Measurements from ENCODE around the gene DYNC1H1.

DYNC1H1 gene

GRCh38 chr14:101991352-101991751 lies 27.0 kb downstream of the DYNC1H1 start:
- DNase-seq (ENCODE audit: low read depth in 2 of 3, low spot score in 1 of 3) = no peak

GRCh38 chr14:101992708-101993107 lies 28.3 kb downstream of the DYNC1H1 start:
- no peak for DNase-seq (ENCODE audit: low read depth in 2 of 3, low spot score in 1 of 3)

GRCh38 chr14:101997429-101998336 lies 33.3 kb downstream of the DYNC1H1 start:
- DNase-seq (ENCODE audit: low read depth in 2 of 3, low spot score in 1 of 3) = no peak

DNA sequence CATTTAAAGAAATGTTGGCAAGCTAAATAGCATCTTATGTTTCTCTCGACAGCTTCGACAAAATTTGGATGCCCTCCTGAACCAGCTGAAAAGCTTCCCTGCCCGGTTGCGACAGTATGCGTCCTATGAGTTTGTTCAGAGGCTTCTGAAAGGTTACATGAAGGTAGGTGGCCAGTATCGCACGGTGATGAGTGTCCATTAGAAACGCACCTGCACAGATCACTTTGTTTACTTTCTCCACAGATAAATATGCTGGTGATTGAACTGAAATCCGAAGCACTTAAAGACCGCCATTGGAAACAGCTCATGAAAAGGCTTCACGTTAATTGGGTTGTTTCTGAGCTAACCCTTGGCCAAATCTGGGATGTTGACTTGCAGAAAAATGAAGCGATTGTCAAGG lies 36.5 kb downstream of the DYNC1H1 start:
- no peak for DNase-seq (ENCODE audit: low read depth in 2 of 3, low spot score in 1 of 3)

- DNase-seq (ENCODE audit: low read depth in 2 of 3, low spot score in 1 of 3) = no peak
Measured at GRCh38 chr14:102005336-102005735, 41.0 kb downstream of the DYNC1H1 start.

DNA sequence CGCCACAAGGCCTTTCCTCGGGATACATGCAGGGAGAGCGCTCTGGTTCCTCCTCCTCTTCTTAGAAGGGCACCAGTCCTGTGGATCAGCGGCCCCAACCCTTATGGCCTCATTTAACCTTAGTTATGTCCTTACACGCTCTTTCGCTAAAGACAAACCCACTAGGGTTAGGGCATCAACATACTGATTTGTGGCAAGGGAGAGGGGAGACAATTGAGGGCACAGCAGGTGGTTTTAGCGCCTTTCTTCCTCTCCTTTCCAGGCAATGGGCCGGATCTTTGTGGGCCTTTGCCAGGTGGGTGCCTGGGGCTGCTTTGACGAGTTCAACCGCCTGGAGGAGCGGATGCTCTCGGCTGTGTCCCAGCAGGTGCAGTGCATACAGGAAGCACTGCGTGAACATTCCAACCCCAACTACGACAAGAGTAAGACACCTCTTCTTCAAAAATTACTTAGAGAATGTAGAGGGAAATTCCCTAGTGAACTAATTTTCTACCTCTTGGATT lies 43.6 kb downstream of the DYNC1H1 start:
- DNase-seq (ENCODE audit: low read depth in 2 of 3, low spot score in 1 of 3) = no peak

DNA sequence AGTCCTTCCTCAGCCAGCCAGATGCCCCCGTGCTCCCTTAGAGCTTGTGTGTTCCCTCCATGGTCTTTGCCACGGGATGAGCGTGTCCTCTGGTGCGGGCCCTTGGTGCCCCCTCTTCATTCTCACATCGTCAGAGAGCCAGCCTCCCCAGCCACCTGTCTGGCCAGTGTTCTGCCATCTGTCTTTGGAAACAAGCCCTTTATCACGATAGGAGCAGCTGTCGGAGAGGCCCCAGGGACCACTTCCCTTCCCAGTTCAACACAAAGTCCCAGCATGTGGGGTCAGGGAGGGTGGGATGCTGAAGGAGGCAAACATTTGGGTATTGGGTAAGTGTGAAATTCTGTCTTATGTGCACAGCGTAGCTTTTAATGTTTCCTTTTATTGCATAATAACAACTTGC lies 44.5 kb downstream of the DYNC1H1 start:
- DNase-seq (ENCODE audit: low read depth in 2 of 3, low spot score in 1 of 3) = no peak

DNA sequence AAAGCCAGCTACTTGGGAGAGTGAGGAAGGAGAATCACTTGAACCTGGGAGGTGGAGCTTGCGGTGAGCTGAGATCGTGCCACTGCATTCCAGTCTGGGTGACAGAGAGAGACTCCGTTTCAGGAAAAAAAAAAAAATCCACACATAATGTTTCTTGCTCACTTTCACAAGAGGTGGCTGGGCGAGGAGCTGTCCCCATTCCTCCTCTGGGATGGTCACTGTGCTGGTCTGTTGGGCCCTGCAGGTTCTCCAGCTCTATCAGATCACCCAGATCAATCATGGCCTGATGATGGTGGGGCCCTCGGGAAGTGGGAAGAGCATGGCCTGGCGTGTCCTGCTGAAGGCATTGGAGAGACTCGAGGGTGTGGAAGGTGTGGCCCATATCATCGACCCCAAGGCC lies 47.3 kb downstream of the DYNC1H1 start:
- no peak for DNase-seq (ENCODE audit: low read depth in 2 of 3, low spot score in 1 of 3)

DNA sequence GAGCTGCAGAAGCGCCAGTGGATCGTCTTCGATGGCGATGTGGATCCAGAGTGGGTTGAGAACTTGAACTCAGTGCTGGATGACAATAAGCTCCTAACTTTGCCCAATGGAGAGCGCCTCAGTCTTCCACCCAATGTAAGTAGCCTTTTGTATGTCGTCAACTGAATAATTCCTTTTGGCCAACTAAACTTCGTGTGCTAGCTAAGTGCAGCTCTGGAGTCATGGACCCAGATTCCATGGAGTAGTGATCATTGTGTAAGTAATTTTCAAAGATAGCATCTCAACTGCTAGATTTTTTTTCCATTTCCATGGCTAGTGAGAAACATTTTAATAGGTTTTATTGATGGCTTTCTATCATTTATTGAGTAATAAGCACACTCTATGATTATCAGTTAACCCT lies 48.0 kb downstream of the DYNC1H1 start:
- DNase-seq (ENCODE audit: low read depth in 2 of 3, low spot score in 1 of 3) = no peak

GRCh38 chr14:102013669-102014200 lies 49.4 kb downstream of the DYNC1H1 start:
- DNase-seq (ENCODE audit: low read depth in 2 of 3, low spot score in 1 of 3) = no peak

DNA sequence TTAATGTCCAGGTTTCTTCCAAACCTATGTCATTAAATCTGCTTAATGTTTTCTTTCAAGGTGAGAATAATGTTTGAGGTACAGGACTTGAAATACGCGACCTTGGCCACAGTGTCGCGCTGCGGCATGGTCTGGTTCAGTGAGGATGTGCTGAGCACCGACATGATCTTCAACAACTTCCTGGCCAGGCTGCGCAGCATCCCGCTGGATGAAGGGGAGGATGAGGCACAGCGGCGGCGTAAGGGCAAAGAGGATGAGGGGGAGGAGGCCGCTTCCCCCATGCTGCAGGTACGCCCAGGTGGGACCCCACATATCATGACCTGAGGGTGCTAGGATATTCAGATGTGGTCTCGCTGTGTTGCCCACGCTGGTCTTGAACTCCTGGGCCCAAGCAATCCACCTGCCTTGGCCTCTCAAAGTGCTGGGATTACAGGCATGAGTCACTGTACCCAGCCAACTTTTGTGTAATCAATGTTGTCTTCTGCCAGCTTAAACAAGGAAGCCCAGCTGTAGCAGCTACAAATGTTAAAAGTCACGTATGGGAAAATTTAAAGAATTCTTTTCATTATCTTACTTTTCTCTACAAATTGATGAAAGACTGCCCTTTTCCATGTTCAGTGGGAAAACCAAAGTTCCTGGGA lies 50.8 kb downstream of the DYNC1H1 start:
- no peak for DNase-seq (ENCODE audit: low read depth in 2 of 3, low spot score in 1 of 3)

- no peak for DNase-seq (ENCODE audit: low read depth in 2 of 3, low spot score in 1 of 3)
Measured at GRCh38 chr14:102015771-102016170, 51.4 kb downstream of the DYNC1H1 start.

GRCh38 chr14:102016420-102017090 lies 52.2 kb downstream of the DYNC1H1 start:
- DNase-seq (ENCODE audit: low read depth in 2 of 3, low spot score in 1 of 3) = no peak

DNA sequence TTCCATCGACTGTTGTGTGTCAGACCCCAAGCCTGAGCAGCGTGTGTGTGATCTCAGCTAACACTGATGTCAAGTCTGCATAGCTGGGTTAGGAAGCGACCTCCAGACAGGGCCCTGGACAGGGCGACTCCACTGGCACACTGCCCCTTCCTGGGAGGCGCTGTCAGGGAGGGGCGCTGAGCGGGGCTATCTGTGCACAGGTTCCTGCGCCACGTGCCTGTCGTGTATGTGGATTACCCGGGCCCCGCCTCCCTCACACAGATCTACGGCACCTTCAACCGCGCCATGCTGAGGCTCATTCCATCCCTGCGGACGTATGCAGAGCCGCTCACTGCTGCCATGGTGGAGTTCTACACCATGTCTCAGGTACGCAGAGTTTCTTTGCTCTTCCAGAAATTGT lies 53.9 kb downstream of the DYNC1H1 start:
- DNase-seq (ENCODE audit: low read depth in 2 of 3, low spot score in 1 of 3) = no peak

DNA sequence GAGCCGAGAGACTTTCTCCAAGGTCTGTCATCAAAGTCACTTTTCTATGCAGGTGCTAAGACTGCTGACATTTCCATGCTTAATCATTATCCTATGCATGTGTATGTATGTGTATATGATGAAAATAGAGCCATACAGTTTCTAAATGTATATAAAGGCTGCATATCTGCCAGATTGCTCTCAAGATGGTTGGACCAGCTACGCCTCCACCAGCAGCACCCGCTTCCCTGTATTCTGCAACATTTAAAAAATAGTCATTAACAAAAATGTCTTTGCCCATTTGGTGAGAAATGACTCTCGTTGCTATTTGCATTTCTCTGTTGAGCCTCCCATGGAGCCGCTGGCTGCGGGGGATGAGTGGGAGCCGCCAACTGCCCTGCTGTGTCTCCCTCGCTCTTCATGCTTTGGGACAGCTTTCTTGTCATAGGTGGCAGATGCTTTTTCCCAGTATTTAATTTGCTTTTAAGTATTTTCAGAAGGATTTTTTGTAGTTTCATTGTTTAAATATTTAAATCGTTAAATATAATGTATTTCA lies 54.7 kb downstream of the DYNC1H1 start:
- no peak for DNase-seq (ENCODE audit: low read depth in 2 of 3, low spot score in 1 of 3)

DNA sequence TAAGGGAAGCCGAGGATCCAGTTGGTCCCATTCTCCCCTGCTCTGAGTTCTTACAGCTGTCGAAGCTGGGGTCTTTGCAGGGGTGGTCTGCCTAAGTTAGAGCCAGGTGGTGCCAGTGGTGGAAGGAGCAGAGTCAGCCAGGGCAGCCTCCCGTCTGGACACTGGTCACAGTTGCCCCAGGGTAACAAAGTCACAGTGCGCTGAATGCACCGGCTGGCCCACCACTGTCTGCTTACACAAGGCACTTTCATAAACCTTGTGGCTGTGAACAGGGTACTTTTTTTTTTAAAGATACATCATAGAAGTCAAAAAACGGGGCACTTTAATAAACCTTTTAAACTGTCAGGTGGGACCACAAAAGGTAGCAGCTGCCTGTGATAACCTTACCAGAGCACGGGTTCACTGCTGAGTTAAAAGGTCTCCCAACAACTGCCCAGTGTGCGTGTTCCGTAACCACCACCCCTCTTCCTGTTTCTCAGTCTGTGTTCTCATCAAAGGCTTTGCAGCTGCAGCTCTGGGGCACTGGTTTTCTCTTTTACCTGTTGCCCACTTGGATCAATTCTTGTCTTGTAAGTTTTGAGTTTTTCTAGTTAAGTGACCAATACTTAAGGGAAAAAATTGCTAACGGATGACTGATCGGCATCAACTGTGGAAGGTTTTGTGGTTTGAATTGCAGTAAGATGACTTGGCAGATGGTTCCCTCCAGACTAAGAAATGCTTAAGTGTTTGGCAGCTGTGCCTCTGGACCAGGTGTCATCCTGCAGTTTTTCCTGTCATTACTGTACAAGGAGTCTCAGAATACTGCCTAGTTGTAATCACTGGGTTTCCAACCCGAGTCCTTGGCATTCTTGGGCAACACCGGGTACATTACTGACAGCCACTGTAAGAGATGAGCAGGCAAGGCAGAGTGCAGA lies 55.9 kb downstream of the DYNC1H1 start:
- DNase-seq (ENCODE audit: low read depth in 2 of 3, low spot score in 1 of 3) = peak; percentile 29 to 65 (median 40)

DNA sequence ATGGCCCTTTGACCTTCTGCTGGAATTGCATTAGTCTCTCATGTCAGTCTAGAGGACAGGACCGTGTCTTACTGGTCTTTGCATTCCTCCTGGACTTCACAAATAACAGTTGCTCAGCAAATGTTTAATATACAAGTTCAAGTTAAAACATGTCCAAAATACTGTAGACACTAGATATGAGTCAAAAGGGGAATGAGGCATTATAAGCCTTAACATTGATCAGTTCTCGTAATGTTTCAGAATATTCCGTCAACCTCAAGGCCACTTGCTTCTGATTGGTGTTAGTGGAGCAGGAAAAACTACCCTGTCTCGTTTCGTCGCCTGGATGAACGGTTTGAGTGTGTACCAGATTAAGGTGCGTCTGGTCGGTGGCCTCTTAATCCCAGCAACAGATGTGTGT lies 62.6 kb downstream of the DYNC1H1 start:
- no peak for DNase-seq (ENCODE audit: low read depth in 2 of 3, low spot score in 1 of 3)

DNA sequence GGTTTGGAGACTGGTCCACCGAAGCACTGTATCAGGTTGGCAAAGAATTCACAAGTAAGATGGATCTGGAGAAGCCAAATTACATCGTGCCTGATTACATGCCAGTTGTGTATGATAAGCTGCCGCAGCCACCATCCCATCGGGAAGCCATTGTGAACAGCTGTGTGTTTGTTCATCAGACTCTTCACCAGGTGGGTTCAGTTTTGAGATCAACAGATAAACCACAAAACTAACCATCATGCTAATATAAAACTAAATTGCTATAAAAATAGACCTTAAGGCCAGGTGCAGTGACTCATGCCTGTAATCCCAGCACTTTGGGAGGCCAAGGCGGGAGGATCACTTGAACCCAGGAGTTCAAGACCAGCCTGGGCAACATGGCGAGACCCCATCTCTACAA lies 63.6 kb downstream of the DYNC1H1 start:
- no peak for DNase-seq (ENCODE audit: low read depth in 2 of 3, low spot score in 1 of 3)

- no peak for DNase-seq (ENCODE audit: low read depth in 2 of 3, low spot score in 1 of 3)
Measured at GRCh38 chr14:102028733-102029132, 64.4 kb downstream of the DYNC1H1 start.

DNA sequence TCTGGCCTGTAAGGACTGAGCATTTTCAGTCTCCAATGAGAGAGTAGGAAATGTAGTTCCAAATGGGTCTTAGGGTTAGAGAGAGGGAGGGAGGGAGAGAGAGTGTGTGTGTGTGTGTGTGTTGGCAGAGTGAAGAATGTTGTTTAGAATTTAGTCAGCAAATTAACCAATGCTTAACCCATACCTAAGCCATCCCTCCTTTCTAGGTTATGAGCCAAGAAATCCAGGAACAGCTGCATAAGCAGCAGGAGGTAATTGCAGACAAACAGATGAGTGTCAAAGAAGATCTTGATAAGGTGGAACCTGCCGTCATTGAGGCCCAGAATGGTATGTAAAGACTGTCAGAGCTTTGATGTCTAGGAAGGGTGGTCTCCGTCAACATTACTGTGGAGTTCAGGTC lies 65.6 kb downstream of the DYNC1H1 start:
- DNase-seq (ENCODE audit: low read depth in 2 of 3, low spot score in 1 of 3) = no peak
